Uterus (tissue), 2 donors: ENCODE measurements around the gene AK5.

Experiments used
- CTCF ChIP-seq, 4 experiments: fragments of 200-600 bp in 2 of 4; fragments of 450-650 bp in 2 of 4; sonication (generic) in 2 of 4; IDR thresholded peaks; one replicate each; pipeline ENCODE4 v1.5.1; 2016 to 2019; ENCODE audit warnings: antibody characterized with exemption in 4 of 4, mild to moderate bottlenecking in 2 of 4, moderate library complexity in 1 of 4
- POLR2A ChIP-seq, 2 donors: fragments of 450-650 bp; IDR thresholded peaks; one replicate each; pipeline ENCODE4 v1.6.1; 2016; ENCODE audit warnings: antibody characterized with exemption in 2 of 2, mild to moderate bottlenecking in 1 of 2, moderate library complexity in 1 of 2

GRCh38 chr1:77585610-77586314 is 303.9 kb downstream of the AK5 start:
- TF ChIP-seq POLR2A (IDR thresholded peaks at IDR 0.05) = no peak
- TF ChIP-seq CTCF (IDR thresholded peaks at IDR 0.05) = no peak
